DOHH2 (cell line): ENCODE data around the gene OPN5.

Source experiments
- CTCF ChIP-seq: fragments of 200-600 bp; sonication (generic); IDR thresholded peaks from one replicate; pipeline ENCODE4 v1.5.1; 2014; ENCODE audit warnings: antibody characterized with exemption, mild to moderate bottlenecking, low read depth, low read length; ENCODE audit not compliant: poor library complexity, severe bottlenecking
- EZH2phosphoT487 ChIP-seq: fragments of 200-600 bp; sonication (generic); IDR thresholded peaks from 2 replicates; pipeline ENCODE4 v1.6.1; 2017; ENCODE audit warnings: borderline replicate concordance, mild to moderate bottlenecking, antibody characterized with exemption, low read length, moderate library complexity, mixed read lengths

- TF ChIP-seq CTCF (no peak), EZH2phosphoT487 (no peak)
Measured at GRCh38 chr6:47734831-47735481, 46.9 kb upstream of the OPN5 start.
